GM12875 (cell line): ENCODE results near the gene SGTA.
"Not testable (repeated sequence)": the region's sequence is repeated elsewhere in the genome, so short reads cannot be mapped to it uniquely, and the experiment has no call there.

Source experiments
- H3K4me3 ChIP-seq: one replicate; pipeline ENCODE4 v1.5.1; 2011; ENCODE audit warnings: low read depth, low read length, control low read depth
- CTCF ChIP-seq: IDR thresholded peaks from 2 replicates; pipeline ENCODE4 v1.5.1; 2011; ENCODE audit warnings: low read depth, mild to moderate bottlenecking, control low read depth, inconsistent platforms, low read length, moderate library complexity, borderline replicate concordance; ENCODE audit not compliant: insufficient read depth

Gene SGTA

GRCh38 chr19:2798158-2798685, 15.1 kb upstream of the SGTA start:
- no peak for TF ChIP-seq CTCF
- no peak overlapping the region for H3K4me3 ChIP-seq

- no peak for TF ChIP-seq CTCF
- H3K4me3 ChIP-seq, result no peak overlapping the region
Observed at GRCh38 chr19:2797280-2797679, 14.2 kb upstream of the SGTA start.

GRCh38 chr19:2796659-2797266, 13.7 kb upstream of the SGTA start:
- TF ChIP-seq CTCF, result no peak
- H3K4me3 ChIP-seq, result no peak overlapping the region

GRCh38 chr19:2795827-2796658, 13.0 kb upstream of the SGTA start:
- H3K4me3 ChIP-seq, result no peak overlapping the region

GRCh38 chr19:2793577-2793976, 10.5 kb upstream of the SGTA start:
- TF ChIP-seq CTCF, result no peak
- no peak overlapping the region for H3K4me3 ChIP-seq

More at GRCh38 chr19:2795827-2796658, 13.0 kb upstream of the SGTA start:
- no peak for TF ChIP-seq CTCF

GRCh38 chr19:2793126-2793525, 10.1 kb upstream of the SGTA start:
- no peak for TF ChIP-seq CTCF

GRCh38 chr19:2792666-2793065, 9.6 kb upstream of the SGTA start:
- H3K4me3 ChIP-seq, result not testable (repeated sequence)

More at GRCh38 chr19:2793126-2793525, 10.1 kb upstream of the SGTA start:
- H3K4me3 ChIP-seq, result no peak overlapping the region
